Mesenteric fat pad (tissue), 1 donor: ENCODE data around the gene ANKRD13A. TPM values are rescaled to one million over a fixed set of nuclear protein-coding genes. Genes with fewer than 3 reads are reported as not detected.

Experiments
- DNase-seq: peaks from one replicate; pipeline ENCODE4 v3.0.0-alpha.2; 2020; ENCODE audit warnings: low spot score
- long read RNA-seq: library from polyadenylated mRNA; unstranded; transcript quantifications from one replicate; pipeline ENCODE4 v2.0.0, GENCODE V29; 2020
- total RNA-seq: library from RNA; stranded (reverse); fragmentation: NEBNext Ultra II Directional; extraction: Animal tissue kit (Norgen Biotek cat#: 25700); gene quantifications from one replicate; pipeline ENCODE4 v1.2.1, GENCODE V29; 2021
- donor health status: DM: yes; HTN: yes; CAD: no.

The ANKRD13A gene
- 29.8 TPM for total RNA-seq
- long read RNA-seq, partial matches to known transcripts = 2 of 18 reads
- long read RNA-seq, other reads (novel, unspliced or antisense) = 16 of 18 reads

GRCh38 chr12:109998904-109999648 is at the start of gene ANKRD13A:
Gene ANKRD13A, plus strand, starts transcription at chr12:109999430. Its CDS starts 259 bp downstream, at chr12:109999689.
- peak; percentile 95 for DNase-seq

DNA sequence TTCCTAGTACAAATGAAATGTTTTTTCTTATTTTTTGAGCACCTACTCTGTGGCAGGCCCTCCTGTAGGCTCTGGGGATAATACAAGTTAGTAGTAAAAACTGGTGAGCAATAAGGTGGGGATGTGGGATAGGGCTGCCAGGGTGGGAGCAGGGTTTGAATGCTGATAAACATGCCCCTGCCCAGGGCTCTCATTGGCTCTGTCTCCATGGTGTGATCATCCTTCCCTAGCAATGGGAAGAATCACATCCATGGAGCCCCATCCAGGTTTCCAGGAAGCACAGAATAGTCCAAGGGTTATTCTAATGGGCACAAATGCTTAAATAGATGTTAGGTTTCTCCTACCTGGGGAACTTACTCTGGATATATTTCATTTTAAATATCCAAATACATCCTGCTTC is 48.6 kb upstream of the ANKRD13A start:
- no peak for DNase-seq

DNA sequence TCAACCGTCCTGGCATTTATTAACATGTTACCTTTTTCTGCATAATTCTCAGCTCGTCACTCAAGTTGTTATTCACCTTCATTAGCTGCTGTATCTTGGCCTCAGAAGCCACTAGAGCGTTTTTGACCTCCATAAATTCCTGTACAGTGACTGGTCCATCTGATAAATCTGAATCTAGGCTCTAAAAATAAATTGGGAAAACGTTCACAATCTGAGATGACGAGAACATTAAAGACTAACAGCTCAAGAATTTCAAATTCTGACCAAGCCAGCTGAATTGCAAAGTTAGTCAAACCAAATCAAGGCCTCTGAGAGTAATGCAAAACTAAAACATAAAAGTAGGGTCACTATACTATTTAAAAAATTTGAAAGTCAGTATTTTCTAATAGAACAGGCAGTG is 48.1 kb upstream of the ANKRD13A start:
- no peak for DNase-seq

DNA sequence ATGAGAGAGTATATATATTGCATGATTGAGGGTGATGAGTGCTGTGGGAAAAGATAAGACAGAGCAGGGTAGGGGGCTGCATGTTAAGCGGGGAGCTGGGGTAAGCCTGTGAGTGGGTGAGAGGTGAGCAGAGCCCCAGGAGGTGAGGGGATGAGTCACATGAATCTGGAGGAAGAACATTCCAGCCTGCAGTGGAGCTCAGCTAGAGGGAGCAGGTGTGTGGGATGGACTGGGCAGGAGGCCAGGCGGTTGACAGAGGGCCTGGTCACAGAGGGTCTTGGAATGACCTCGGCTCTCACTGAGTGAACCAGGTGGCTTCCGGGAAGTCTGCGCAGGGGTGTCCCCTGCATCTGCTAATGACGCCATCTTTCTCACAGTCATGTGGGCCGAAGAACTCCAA is 47.5 kb upstream of the ANKRD13A start:
- peak; percentile 75 for DNase-seq

- no peak for DNase-seq
Measured at GRCh38 chr12:109952160-109952858, 46.9 kb upstream of the ANKRD13A start.

DNA sequence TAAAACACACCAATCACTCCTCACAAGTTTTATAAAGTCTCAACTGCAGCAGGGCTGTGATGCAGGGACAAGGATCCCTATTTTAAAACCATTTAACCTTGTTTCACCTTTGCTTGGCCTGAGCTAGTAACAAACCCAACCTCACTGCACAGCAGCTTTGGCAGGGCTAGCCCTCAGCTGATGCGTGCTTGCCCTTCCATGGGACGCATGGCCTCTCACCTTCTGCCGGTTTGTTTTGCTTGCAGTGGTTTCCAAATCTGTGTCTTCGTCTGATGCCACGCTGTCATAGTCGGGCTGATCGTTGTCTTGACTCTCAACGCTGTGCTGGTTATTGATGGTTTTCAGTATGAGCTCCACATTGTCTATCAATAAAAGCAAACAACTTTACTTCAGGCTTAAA is 46.4 kb upstream of the ANKRD13A start:
- DNase-seq = no peak

GRCh38 chr12:109953656-109954055 is 45.6 kb upstream of the ANKRD13A start:
- DNase-seq = no peak

DNA sequence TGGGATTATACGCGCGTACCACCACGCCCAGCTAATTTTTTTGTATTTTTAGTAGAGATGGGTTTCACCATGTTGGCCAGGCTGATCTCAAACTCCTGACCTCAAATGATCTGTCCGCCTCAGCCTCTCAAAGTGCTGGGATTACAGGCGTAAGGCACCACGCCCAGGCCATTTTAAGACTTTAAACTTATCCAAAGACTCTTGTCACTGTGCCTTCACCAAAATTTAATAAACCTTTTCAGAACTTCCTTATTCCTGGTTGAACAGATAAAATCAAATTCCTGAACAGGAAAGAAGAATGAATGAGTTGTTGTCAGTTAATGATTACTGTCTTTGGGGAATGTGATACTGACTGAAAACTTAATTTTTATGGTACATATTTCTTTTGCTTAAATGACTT is 40.9 kb upstream of the ANKRD13A start:
- DNase-seq = no peak

DNA sequence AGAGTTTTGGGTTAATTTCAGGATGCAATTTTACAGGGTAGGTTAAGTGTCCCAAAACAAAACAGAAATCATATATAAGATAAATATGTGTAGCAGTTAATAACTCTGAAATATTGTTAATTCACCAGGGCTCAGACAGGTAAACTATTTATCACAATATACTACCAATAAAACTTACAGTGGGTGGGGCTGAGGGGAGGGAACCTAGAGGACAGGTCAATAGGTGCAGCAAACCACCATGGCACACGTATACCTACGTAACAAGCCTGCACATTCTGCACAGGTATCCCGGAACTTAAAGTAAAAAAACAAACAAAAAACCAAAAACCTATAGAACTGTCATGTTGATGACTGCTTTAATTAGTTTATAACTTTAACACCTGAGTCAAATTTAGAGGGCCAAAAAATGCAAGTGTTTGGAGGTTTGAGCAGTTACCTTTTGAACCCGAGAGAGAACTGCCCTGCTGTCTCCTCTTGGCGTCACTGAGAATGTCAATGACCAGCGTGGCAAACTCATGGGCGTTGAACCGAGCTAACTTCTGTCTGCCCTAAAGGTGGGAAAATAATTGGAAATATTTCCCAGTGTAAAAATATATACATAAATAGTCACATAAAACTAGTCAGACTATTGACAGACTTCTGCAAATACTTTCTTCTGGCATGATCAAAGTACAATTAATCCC is 39.7 kb upstream of the ANKRD13A start:
- DNase-seq = no peak

DNA sequence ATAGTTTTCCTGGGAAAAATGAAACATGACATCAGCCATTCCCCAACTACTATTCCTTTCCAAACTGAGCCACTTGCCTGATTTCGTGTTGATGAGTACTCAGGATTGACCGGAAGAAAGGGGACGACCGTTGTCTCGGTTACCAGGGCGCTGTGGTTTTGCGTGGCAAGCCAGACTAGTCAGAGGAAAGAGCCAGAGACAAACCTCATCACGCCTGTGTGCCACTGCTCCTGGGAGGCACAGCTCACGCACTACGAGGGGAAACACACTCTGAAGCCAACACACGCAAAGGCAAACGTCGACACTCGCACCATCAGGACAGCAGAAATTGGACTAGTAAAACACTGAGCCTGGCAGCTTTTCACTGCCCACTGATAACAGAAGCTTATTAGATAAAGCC is 38.0 kb upstream of the ANKRD13A start:
- DNase-seq = no peak

DNA sequence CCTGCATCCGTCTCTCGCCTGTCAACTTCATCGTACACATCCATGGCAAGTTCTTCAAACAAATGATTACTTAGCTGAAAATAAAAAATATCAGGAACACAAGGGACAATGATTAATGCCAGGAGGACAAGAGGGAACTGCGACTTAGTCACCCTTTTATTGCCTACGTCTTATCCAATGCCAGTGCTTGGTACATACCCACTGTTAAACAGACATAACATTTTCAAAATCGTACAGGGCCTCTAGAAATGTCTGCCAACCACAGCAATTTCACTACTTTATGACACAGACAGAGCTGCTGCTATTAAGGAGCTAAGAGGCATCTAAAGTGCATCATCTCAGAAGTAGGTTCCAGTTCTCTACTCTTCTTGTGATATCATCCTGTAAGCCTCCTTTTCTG is 37.6 kb upstream of the ANKRD13A start:
- DNase-seq = no peak

DNA sequence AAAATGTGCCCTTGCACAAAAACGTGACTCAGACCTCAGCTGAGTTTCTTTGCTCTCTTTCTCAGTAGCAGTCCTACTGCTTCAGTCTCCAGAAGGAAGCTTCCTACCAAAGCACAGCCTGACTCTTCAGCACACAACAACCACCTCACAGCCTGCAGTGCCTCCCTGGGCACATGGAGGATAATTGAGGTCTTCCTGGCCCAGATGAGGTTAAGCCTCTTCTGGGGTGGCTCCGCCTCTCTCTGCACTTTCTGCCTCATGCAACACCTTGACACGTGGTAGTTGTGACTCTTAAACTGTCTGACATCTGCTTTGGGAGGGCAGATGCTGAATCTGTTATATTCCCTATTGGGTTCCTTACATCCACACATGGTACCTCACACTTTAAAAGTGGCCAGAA is 36.8 kb upstream of the ANKRD13A start:
- no peak for DNase-seq

GRCh38 chr12:109963330-109963729 is 35.9 kb upstream of the ANKRD13A start:
- no peak for DNase-seq

DNA sequence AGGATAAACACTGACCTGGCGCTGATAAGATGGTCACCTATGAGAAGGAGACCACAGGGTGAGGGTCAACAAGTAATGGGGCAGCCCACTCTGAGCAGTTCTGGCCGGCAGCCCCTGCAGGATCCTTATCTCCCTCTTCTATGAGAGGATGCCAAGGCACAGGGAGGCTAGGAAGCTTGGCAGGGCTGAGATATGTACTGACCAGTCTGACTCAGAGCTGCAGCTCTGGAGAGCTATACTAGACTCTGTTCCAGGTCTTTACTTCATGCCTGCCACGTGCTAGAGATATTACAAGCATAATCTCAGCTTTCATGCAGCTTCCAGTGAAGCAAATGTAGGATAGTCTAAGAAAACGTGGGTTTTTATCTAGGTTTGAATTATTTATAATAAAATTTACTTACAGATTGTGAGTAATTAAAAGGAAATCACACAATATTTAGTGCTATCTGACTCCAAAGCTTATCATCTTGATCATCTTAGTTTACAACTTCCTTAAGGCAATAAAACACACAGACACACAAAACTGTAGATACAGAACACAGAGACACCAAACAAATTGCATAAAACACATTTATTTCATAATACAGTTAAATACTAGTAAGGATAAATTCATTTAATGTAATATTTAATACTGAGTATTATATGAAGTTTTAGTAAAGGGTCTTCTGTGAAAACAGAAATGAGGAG is 35.3 kb upstream of the ANKRD13A start:
- DNase-seq = no peak

DNA sequence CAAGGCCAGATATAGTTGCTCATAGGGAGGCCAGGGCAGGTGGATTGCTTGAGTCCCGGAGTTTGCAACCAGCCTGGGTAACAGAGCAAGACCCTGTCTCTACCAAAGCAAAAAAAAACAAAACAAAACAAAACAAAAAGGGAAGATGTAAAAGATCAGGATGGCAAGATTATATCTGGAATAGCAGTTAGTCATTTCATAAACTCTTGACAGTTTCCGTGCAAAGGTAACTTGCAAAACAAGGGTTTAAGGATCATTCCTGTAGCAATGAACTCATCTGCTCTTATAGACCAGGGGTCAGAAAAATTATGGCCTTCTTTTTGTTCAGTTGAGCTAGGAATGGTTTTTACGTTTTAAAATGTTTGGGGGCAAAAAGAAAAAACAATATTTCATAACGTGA is 32.7 kb upstream of the ANKRD13A start:
- no peak for DNase-seq

DNA sequence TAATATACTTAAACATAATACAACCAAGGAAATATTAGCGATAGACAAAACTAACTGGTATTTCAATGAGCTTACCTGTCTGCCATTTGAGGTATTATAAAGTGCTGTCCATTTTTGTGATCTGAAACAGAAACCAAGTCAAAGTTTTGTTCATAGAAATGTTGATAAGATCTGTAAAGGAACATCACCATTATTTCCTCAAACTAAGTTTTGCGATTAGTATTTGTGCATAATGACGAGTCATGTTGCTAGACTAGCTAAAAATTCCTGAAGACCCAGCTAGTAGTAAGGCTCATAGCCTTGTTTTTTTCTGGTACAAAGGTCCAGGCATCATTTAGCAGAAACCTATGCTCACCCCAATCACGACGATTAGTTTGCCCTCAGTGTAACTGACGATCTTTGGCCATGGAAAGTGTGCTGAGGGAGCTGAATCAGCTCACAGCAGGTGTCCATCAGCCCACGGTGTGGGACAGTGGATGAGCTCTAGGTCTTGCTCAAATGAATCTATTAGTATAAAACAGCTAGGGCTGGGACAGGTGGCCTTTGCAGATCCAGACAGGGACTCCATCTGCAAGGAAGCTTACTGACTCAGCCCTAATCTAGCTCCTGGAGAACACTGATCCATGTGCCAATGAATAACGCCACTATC is 31.7 kb upstream of the ANKRD13A start:
- no peak for DNase-seq

DNA sequence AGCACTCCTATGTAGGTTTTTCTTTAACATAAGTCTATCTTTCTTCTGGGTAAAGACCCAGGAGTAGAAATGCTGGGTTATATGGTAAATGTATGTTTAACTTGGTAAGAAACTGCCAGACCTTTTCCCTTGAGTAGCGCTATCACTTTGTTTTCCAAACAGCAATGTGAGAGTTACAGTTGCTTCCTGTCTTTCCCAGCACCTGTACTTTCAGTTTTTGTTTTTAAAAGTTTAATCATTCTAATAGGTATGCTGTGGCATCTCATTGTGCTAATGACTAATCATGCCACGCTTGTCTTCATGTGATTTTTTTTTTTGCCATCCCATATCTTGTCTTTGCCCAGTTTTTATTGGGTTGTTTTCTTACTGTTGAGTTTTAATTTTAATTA is 31.2 kb upstream of the ANKRD13A start:
- no peak for DNase-seq

DNA sequence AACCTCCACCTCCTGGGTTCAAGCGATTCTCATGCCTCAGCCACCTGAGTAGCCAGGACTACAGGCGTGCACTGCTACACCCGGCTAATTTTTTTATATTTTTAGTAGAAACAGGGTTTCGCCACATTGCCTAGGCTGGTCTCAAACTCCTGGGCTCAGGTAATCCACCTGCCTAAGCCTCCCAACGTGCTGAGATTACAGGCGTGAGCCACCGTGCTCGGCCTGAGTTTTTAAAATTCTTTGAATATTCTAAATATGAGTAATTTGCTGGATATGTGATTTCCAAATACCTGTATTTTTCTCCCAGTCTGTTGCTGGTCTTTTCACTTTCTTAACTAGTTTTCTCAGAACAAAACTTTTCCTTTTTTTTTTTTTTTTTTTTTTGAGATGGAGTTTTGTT is 30.4 kb upstream of the ANKRD13A start:
- no peak for DNase-seq

DNA sequence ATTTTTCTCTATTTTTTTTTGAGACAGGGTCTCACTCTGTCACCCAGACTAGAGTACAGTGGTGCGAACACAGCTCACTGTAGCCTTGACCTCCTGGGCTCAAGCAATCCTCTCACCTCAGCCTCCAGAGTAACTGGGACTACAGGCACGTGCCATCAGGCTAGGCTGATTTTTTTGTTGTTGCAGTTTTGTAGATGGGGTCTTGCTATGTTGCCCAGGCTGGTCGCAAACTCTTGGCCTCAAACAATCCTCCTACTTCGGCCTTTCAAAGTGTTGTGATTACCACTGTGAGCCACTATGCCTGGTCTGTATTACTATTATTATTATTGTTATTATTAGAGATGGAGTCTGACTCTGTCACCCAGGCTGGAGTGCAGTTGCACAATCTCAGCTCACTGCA is 26.4 kb upstream of the ANKRD13A start:
- DNase-seq = no peak

DNA sequence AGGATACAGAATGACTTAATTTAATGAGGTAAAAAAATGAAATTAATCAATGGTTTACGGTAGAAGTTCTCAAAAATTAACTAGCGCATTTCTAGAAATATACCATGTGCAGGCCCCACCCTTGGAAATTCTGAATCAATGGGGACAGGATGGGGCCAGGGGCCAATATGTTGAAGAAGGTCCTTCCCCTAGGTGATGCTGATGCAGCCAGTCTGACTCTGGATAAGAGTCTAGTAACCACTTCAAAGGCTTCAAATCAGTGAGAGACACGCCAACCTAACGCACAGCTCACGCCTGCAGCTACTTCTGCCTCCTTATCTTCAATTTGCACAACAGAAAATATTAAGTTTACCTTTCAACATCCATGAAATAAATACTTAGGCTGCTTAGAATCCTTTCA is 17.9 kb upstream of the ANKRD13A start:
- DNase-seq = no peak

- DNase-seq = no peak
Measured at GRCh38 chr12:109982210-109982609, 17.0 kb upstream of the ANKRD13A start.
